Measurements from ENCODE around the gene DNAH2.

- TF ChIP-seq POLR2A (IDR thresholded peaks at IDR 0.05; ENCODE audit: low read depth, low read length), result no peak
- TF ChIP-seq SPI1 (IDR thresholded peaks at IDR 0.05; ENCODE audit: low read depth, low read length), result no peak
- no peak for TF ChIP-seq POLR2AphosphoS5 (IDR thresholded peaks at IDR 0.05; ENCODE audit: low read depth, low read length)
- no peak for TF ChIP-seq TAF1 (IDR thresholded peaks at IDR 0.05; ENCODE audit: low read depth, low read length)
- no peak for TF ChIP-seq POU2F2 (IDR thresholded peaks at IDR 0.05; ENCODE audit: low read depth, low read length)
- no peak for TF ChIP-seq PAX5 (IDR thresholded peaks at IDR 0.05; ENCODE audit: insufficient read depth, low read length, severe bottlenecking)
Measured at GRCh38 chr17:7705269-7706255, 12.0 kb upstream of the DNAH2 start.
